GM23338 (cell line): ENCODE measurements around the gene MTFR1L. TPM values are rescaled to one million over a fixed set of nuclear protein-coding genes. Genes with fewer than 3 reads are reported as not detected.

Experiments
- ATAC-seq: fragments of 200-7000 bp; cut with Tn5 transposase; 3 replicates; pipeline ENCODE4 v1.9.1; 2020
- DNase-seq: peaks from one replicate; pipeline ENCODE4 v3.0.0-alpha.2; 2015; ENCODE audit warnings: low spot score
- H2AFZ ChIP-seq: fragments of 200-600 bp; sonication (generic); 2 replicates; pipeline ENCODE4 v1.8.0; 2016; ENCODE audit warnings: antibody characterized with exemption, mild to moderate bottlenecking, moderate library complexity
- H3F3A ChIP-seq: fragments of 200-600 bp; sonication (generic); replicated peaks from 2 replicates; pipeline ENCODE4 v1.8.0; 2017; ENCODE audit warnings: antibody characterized with exemption, mixed run types, low read depth
- H3K27ac ChIP-seq: fragments of 200-600 bp; sonication (generic); 2 replicates; pipeline ENCODE4 v1.6.1; 2016; ENCODE audit warnings: low read depth
- H3K27me3 ChIP-seq: fragments of 200-600 bp; sonication (generic); 2 replicates; pipeline ENCODE4 v1.8.0; 2016; ENCODE audit warnings: mild to moderate bottlenecking, mixed run types, moderate library complexity; ENCODE audit not compliant: insufficient read depth
- H3K36me3 ChIP-seq: fragments of 200-600 bp; sonication (generic); 2 replicates; pipeline ENCODE4 v1.8.0; 2016; ENCODE audit warnings: mild to moderate bottlenecking; ENCODE audit not compliant: insufficient read depth
- H3K4me1 ChIP-seq: fragments of 200-600 bp; sonication (generic); 2 replicates; pipeline ENCODE4 v1.8.0; 2016; ENCODE audit warnings: mild to moderate bottlenecking, moderate library complexity; ENCODE audit not compliant: insufficient read depth
- H3K4me2 ChIP-seq: fragments of 200-600 bp; sonication (generic); 2 replicates; pipeline ENCODE4 v1.7.1; 2017; ENCODE audit warnings: mixed run types
- H3K4me3 ChIP-seq: fragments of 200-600 bp; sonication (generic); 2 replicates; pipeline ENCODE4 v1.6.1; 2016; ENCODE audit warnings: mixed run types
- H3K79me2 ChIP-seq: fragments of 200-600 bp; sonication (generic); replicated peaks from 2 replicates; pipeline ENCODE4 v1.8.0; 2017; ENCODE audit warnings: mild to moderate bottlenecking; ENCODE audit not compliant: insufficient read depth
- H3K9me2 ChIP-seq: fragments of 200-600 bp; sonication (generic); 2 replicates; pipeline ENCODE4 v1.8.0; 2017; ENCODE audit not compliant: insufficient read depth
- H4K20me1 ChIP-seq: fragments of 200-600 bp; sonication (generic); replicated peaks from 2 replicates; pipeline ENCODE4 v1.8.0; 2017; ENCODE audit warnings: mild to moderate bottlenecking; ENCODE audit not compliant: insufficient read depth
- H3K27ac Mint-ChIP-seq: 2 replicates; pipeline ENCODE4 v1.8.0; 2020; ENCODE audit warnings: inconsistent platforms, mild to moderate bottlenecking, moderate library complexity, mixed read lengths
- H3K27me3 Mint-ChIP-seq: 3 replicates; pipeline ENCODE4 v1.8.0; 2022; ENCODE audit warnings: low read depth, mild to moderate bottlenecking, moderate library complexity, mixed read lengths, inconsistent platforms; ENCODE audit not compliant: insufficient read depth, poor library complexity
- H3K36me3 Mint-ChIP-seq: 3 replicates; pipeline ENCODE4 v1.8.0; 2021; ENCODE audit warnings: low read depth, mild to moderate bottlenecking, inconsistent platforms, moderate library complexity, mixed read lengths
- H3K4me1 Mint-ChIP-seq: 3 replicates; pipeline ENCODE4 v1.8.0; 2020; ENCODE audit warnings: mild to moderate bottlenecking, inconsistent platforms, mixed read lengths
- H3K4me3 Mint-ChIP-seq: 3 replicates; pipeline ENCODE4 v1.8.0; 2021; ENCODE audit warnings: moderate library complexity, mild to moderate bottlenecking, inconsistent platforms, mixed read lengths
- H3K9me3 Mint-ChIP-seq: 3 replicates; pipeline ENCODE4 v1.8.0; 2020; ENCODE audit warnings: moderate library complexity, mild to moderate bottlenecking, inconsistent platforms, mixed read lengths
- CREB1 ChIP-seq: fragments of 250-450 bp; sonication (Bioruptor Pico); IDR thresholded peaks from 2 replicates; pipeline ENCODE4 v1.5.0; 2020; ENCODE audit warnings: low read depth, mild to moderate bottlenecking, moderate library complexity
- CTCF ChIP-seq, 2 experiments: fragments of 200-600 bp in 1 of 2; sonication (generic) in 1 of 2; conservative IDR thresholded peaks; 2 replicates each; pipeline versions ENCODE4 v1.5.1 to v1.6.1; 2016 to 2017; ENCODE audit warnings: antibody characterized with exemption in 2 of 2, low read depth in 2 of 2, mild to moderate bottlenecking in 2 of 2, moderate library complexity in 1 of 2
- EZH2 ChIP-seq: fragments of 200-600 bp; sonication (generic); IDR thresholded peaks from one replicate; pipeline ENCODE4 v1.8.0; 2017; ENCODE audit warnings: antibody characterized with exemption, mild to moderate bottlenecking, low read depth; ENCODE audit not compliant: unreplicated experiment
- EZH2phosphoT487 ChIP-seq: fragments of 200-600 bp; sonication (generic); IDR thresholded peaks from one replicate; pipeline ENCODE4 v1.8.1; 2018; ENCODE audit warnings: antibody characterized with exemption; ENCODE audit not compliant: unreplicated experiment
- JUNB ChIP-seq: IDR thresholded peaks from one replicate; pipeline ENCODE4 v1.6.1; 2016; ENCODE audit warnings: antibody characterized with exemption; ENCODE audit not compliant: unreplicated experiment
- NANOG ChIP-seq: IDR thresholded peaks from 2 replicates; pipeline ENCODE4 v1.6.1; 2016; ENCODE audit warnings: antibody characterized with exemption, borderline replicate concordance
- POLR2AphosphoS5 ChIP-seq: IDR thresholded peaks from 2 replicates; pipeline ENCODE4 v1.6.1; 2016; ENCODE audit warnings: antibody characterized with exemption, low read depth
- STAT1 ChIP-seq: IDR thresholded peaks from one replicate; pipeline ENCODE4 v1.6.1; 2016; ENCODE audit warnings: antibody characterized with exemption; ENCODE audit not compliant: unreplicated experiment
- ZNF114 ChIP-seq: fragments of 250-450 bp; sonication (Bioruptor Pico); IDR thresholded peaks from 2 replicates; pipeline ENCODE4 v1.5.0; 2020; ENCODE audit warnings: mild to moderate bottlenecking, moderate library complexity
- ZNF331 ChIP-seq: fragments of 250-450 bp; sonication (Bioruptor Pico); IDR thresholded peaks from 2 replicates; pipeline ENCODE4 v1.5.0; 2020; ENCODE audit warnings: low read depth, mild to moderate bottlenecking, moderate library complexity
- polyA plus RNA-seq: library from polyadenylated mRNA; unstranded; fragments of >200 nt; fragmentation: Nextera tagmentation; extraction: Ambion mirVana; gene quantifications from 2 replicates; pipeline ENCODE4 v1.2.1, GENCODE V29; 2016
- total RNA-seq: library from RNA; depleted of rRNA; stranded (reverse); fragments of >200 nt; shearing (Covaris generic); gene quantifications from 2 replicates; pipeline ENCODE4 v1.2.3, GENCODE V29; 2014

The MTFR1L gene
- total and polyA plus RNA-seq, 2 experiments from 2014 or later: 14.8 to 22.7 TPM

GRCh38 chr1:25813071-25813733 lies 6.6 kb upstream of the MTFR1L start:
- Histone ChIP-seq H3K79me2 (no peaks in the 10 kb centered on the region), H4K20me1 (no peaks in the 10 kb centered on the region), H3K4me1 (peaks cover 6% of the 10 kb centered on the region), H3F3A (peaks cover 2% of the 10 kb centered on the region; the same call in 1 of the 2 replicates), H3K4me2 (no peak overlapping the region), H3K4me3 (no peak overlapping the region), H3K27ac (no peak overlapping the region), H2AFZ (no peak overlapping the region), H3K27me3 (no peaks in the 10 kb centered on the region), H3K36me3 (no peaks in the 10 kb centered on the region), H3K9me2 (no peaks in the 10 kb centered on the region)
- Mint-ChIP-seq H3K36me3 (peaks cover 14% of the 10 kb centered on the region; the same call in 2 of the 3 replicates), H3K4me1 (peaks cover 9% of the 10 kb centered on the region), H3K4me3 (no peak overlapping the region), H3K27me3 (peaks cover 22% of the 10 kb centered on the region), H3K27ac (no peak overlapping the region), H3K9me3 (no peaks in the 10 kb centered on the region)
- no peak for DNase-seq
- no peak for TF ChIP-seq EZH2
- ATAC-seq: no peak

GRCh38 chr1:25813734-25814471 lies 5.9 kb upstream of the MTFR1L start:
- Histone ChIP-seq H3K27ac (no peak overlapping the region), H3K4me3 (no peak overlapping the region), H3K79me2 (no peaks in the 10 kb centered on the region), H3K27me3 (no peaks in the 10 kb centered on the region), H3K9me2 (no peaks in the 10 kb centered on the region), H3K36me3 (no peaks in the 10 kb centered on the region), H2AFZ (no peak overlapping the region), H3K4me1 (peaks cover 13% of the 10 kb centered on the region), H3K4me2 (no peak overlapping the region), H3F3A (peaks cover 2% of the 10 kb centered on the region; the same call in 1 of the 2 replicates), H4K20me1 (no peaks in the 10 kb centered on the region)
- ATAC-seq: no peak
- peak in 1 of 2 experiments; percentile 30; a peak in 2 of 4 replicates for TF ChIP-seq CTCF (conservative IDR thresholded peaks at IDR 0.05; ENCODE audit: low read depth in 2 of 2)
- TF ChIP-seq JUNB: no peak
- H3K36me3 Mint-ChIP-seq: peaks cover 14% of the 10 kb centered on the region; the same call in 2 of the 3 replicates
- H3K4me3 Mint-ChIP-seq: no peak overlapping the region
- H3K4me1 Mint-ChIP-seq: peaks cover 16% of the 10 kb centered on the region
- H3K27ac Mint-ChIP-seq: no peak overlapping the region
- peaks cover 24% of the 10 kb centered on the region for H3K27me3 Mint-ChIP-seq
- DNase-seq: no peak
- no peaks in the 10 kb centered on the region for H3K9me3 Mint-ChIP-seq

- Histone ChIP-seq H3K9me2 (no peaks in the 10 kb centered on the region), H3K36me3 (no peaks in the 10 kb centered on the region), H3K27me3 (no peaks in the 10 kb centered on the region), H4K20me1 (no peaks in the 10 kb centered on the region), H3K27ac (no peak overlapping the region), H3K4me2 (no peak overlapping the region), H2AFZ (no peak overlapping the region), H3K4me3 (no peak overlapping the region), H3F3A (peaks cover 2% of the 10 kb centered on the region; the same call in 1 of the 2 replicates), H3K4me1 (peaks cover 17% of the 10 kb centered on the region), H3K79me2 (no peaks in the 10 kb centered on the region)
- Mint-ChIP-seq H3K4me1 (peaks cover 19% of the 10 kb centered on the region), H3K36me3 (peaks cover 11% of the 10 kb centered on the region; the same call in 2 of the 3 replicates), H3K4me3 (no peak overlapping the region), H3K27me3 (peaks cover 24% of the 10 kb centered on the region), H3K9me3 (no peaks in the 10 kb centered on the region), H3K27ac (no peak overlapping the region)
- no peak for DNase-seq
- ATAC-seq: no peak
- TF ChIP-seq ZNF331 (no peak), NANOG (no peak), JUNB (no peak), CTCF (conservative IDR thresholded peaks at IDR 0.05; ENCODE audit: low read depth in 2 of 2) (no peak), STAT1 (no peak), CREB1 (CRISPR knock-in tag) (no peak), EZH2phosphoT487 (no peak), ZNF114 (CRISPR knock-in tag) (no peak), POLR2AphosphoS5 (no peak), EZH2 (no peak)
These were observed 5.1 kb upstream of the MTFR1L start for GRCh38 chr1:25814549-25815087.
